RWPE2 (cell line): ENCODE data around the gene HSD17B4.
A peak's percentile ranks its signal among the peaks of the same experiment; 100 is the strongest.

ENCODE experiments used
- ATAC-seq: fragments of 200-7000 bp; cut with Tn5 transposase; 3 replicates; pipeline ENCODE4 v1.9.1; 2021; ENCODE audit warnings: low read depth
- DNase-seq: peaks from one replicate; pipeline ENCODE4 v3.0.0-alpha.2; 2020; ENCODE audit warnings: low spot score
- H3K27ac ChIP-seq: fragments of 450-650 bp; 2 replicates; pipeline ENCODE4 v1.5.1; 2017; ENCODE audit warnings: mild to moderate bottlenecking; ENCODE audit not compliant: poor library complexity, severe bottlenecking
- H3K27me3 ChIP-seq: fragments of 250-450 bp; sonication (Bioruptor Pico); 2 replicates; pipeline ENCODE4 v1.5.1; 2021; ENCODE audit warnings: mild to moderate bottlenecking, moderate library complexity; ENCODE audit not compliant: insufficient read depth, poor library complexity, severe bottlenecking
- H3K36me3 ChIP-seq: fragments of 250-450 bp; sonication (Bioruptor Pico); 2 replicates; pipeline ENCODE4 v1.5.1; 2020; ENCODE audit warnings: low read depth, mild to moderate bottlenecking, moderate library complexity
- H3K4me1 ChIP-seq: fragments of 250-450 bp; sonication (Bioruptor Pico); 2 replicates; pipeline ENCODE4 v1.5.1; 2021; ENCODE audit warnings: mild to moderate bottlenecking, moderate library complexity; ENCODE audit not compliant: insufficient read depth, poor library complexity, severe bottlenecking
- H3K4me3 ChIP-seq: fragments of 250-450 bp; sonication (Bioruptor Pico); 2 replicates; pipeline ENCODE4 v1.5.1; 2021; ENCODE audit warnings: mild to moderate bottlenecking, moderate library complexity; ENCODE audit not compliant: severe bottlenecking
- H3K9me3 ChIP-seq: fragments of 250-450 bp; sonication (Bioruptor Pico); 2 replicates; pipeline ENCODE4 v1.5.1; 2021; ENCODE audit warnings: mild to moderate bottlenecking, moderate library complexity; ENCODE audit not compliant: severe bottlenecking
- CTCF ChIP-seq: fragments of 450-650 bp; IDR thresholded peaks from one replicate; pipeline ENCODE4 v1.5.1; 2017; ENCODE audit warnings: mild to moderate bottlenecking, moderate library complexity; ENCODE audit not compliant: poor library complexity, severe bottlenecking

The HSD17B4 gene

GRCh38 chr5:119451561-119451960, 736 bp upstream of the HSD17B4 start:
- ATAC-seq (no peak), DNase-seq (no peak)
- H3K27me3 ChIP-seq: no peaks in the 10 kb centered on the region
- peaks cover 9% of the 10 kb centered on the region for H3K4me1 ChIP-seq
- TF ChIP-seq CTCF: no peak
- peaks cover 3% of the 10 kb centered on the region; the same call in 1 of the 2 replicates for H3K36me3 ChIP-seq
- no peak overlapping the region for H3K4me3 ChIP-seq
- no peak overlapping the region for H3K27ac ChIP-seq
- H3K9me3 ChIP-seq: no peaks in the 10 kb centered on the region

- Histone ChIP-seq H3K4me1 (peaks cover 9% of the 10 kb centered on the region), H3K27ac (peak overlapping the region; percentile 38), H3K4me3 (peak overlapping the region; percentile 63), H3K9me3 (no peaks in the 10 kb centered on the region), H3K27me3 (no peaks in the 10 kb centered on the region), H3K36me3 (peaks cover 3% of the 10 kb centered on the region; the same call in 1 of the 2 replicates)
- DNase-seq (no peak), ATAC-seq (no peak)
- no peak for TF ChIP-seq CTCF
Measured at GRCh38 chr5:119452060-119452372, 281 bp upstream of the HSD17B4 start.

- peak; percentile 6; the same call in 2 of the 3 replicates for ATAC-seq
- TF ChIP-seq CTCF: no peak
- no peaks in the 10 kb centered on the region for H3K9me3 ChIP-seq
Measured at GRCh38 chr5:119453040-119453373, 710 bp downstream of the HSD17B4 start.

GRCh38 chr5:119454171-119454570, 1.9 kb downstream of the HSD17B4 start:
- TF ChIP-seq CTCF: no peak
- ATAC-seq: no peak

More at GRCh38 chr5:119453040-119453373, 710 bp downstream of the HSD17B4 start:
- Histone ChIP-seq H3K4me3 (peak overlapping the region; percentile 63), H3K36me3 (peaks cover 8% of the 10 kb centered on the region; the same call in 1 of the 2 replicates), H3K27me3 (no peaks in the 10 kb centered on the region), H3K27ac (peak overlapping the region; percentile 38), H3K4me1 (peaks cover 9% of the 10 kb centered on the region)
- no peak for DNase-seq

GRCh38 chr5:119458911-119459632, 6.8 kb downstream of the HSD17B4 start:
- Histone ChIP-seq H3K36me3 (peaks cover 14% of the 10 kb centered on the region; the same call in 1 of the 2 replicates), H3K27ac (no peak overlapping the region), H3K9me3 (no peaks in the 10 kb centered on the region), H3K4me3 (no peak overlapping the region), H3K27me3 (no peaks in the 10 kb centered on the region), H3K4me1 (no peaks in the 10 kb centered on the region)
- ATAC-seq: no peak
- TF ChIP-seq CTCF: no peak
- no peak for DNase-seq

More at GRCh38 chr5:119454171-119454570, 1.9 kb downstream of the HSD17B4 start:
- Histone ChIP-seq H3K9me3 (no peaks in the 10 kb centered on the region), H3K27me3 (no peaks in the 10 kb centered on the region), H3K4me3 (no peak overlapping the region), H3K36me3 (peaks cover 12% of the 10 kb centered on the region; the same call in 1 of the 2 replicates), H3K27ac (no peak overlapping the region), H3K4me1 (peaks cover 9% of the 10 kb centered on the region)
- DNase-seq: no peak
